Endothelial cell of umbilical vein (primary cell): ENCODE measurements around the gene UBXN6.

Source experiments
- CTCF ChIP-seq, 2 donors: IDR thresholded peaks; 1 replicate in 1 of 2; 2 replicates in 1 of 2; pipeline ENCODE4 v1.5.1; 2011; ENCODE audit warnings: low read length in 2 of 2, mild to moderate bottlenecking in 2 of 2, moderate library complexity in 2 of 2, control low read depth in 1 of 2, inconsistent platforms in 1 of 2, low read depth in 1 of 2; ENCODE audit not compliant: insufficient read depth in 1 of 2; ENCODE audit errors: extremely low read depth in 1 of 2
- POLR2A ChIP-seq: IDR thresholded peaks from 2 replicates; pipeline ENCODE4 v1.6.1; 2012; ENCODE audit warnings: low read depth, mild to moderate bottlenecking, control low read depth, low read length

- no peak for TF ChIP-seq POLR2A
- TF ChIP-seq CTCF (IDR thresholded peaks at IDR 0.05; ENCODE audit: extremely low read depth in 1 of 2, insufficient read depth in 1 of 2, low read depth in 1 of 2, low read length in 2 of 2): no peak
These were observed 12.5 kb downstream of the UBXN6 start for GRCh38 chr19:4444765-4445741.
